Measurements from ENCODE around the gene SHISA9.

The SHISA9 gene

GRCh38 chr16:13236308-13236707, 334.9 kb downstream of the SHISA9 start:
- TF ChIP-seq MYC (IDR thresholded peaks at IDR 0.05; ENCODE audit: low read depth, low read length) = no peak
- TF ChIP-seq, protein P1, sequence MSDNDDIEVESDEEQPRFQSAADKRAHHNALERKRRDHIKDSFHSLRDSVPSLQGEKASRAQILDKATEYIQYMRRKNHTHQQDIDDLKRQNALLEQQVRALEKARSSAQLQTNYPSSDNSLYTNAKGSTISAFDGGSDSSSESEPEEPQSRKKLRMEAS (IDR thresholded peaks at IDR 0.05; ENCODE audit: low read depth, low read length) = no peak
- no peak for TF ChIP-seq CTCF (IDR thresholded peaks at IDR 0.05; ENCODE audit: low read depth, low read length)
- no peak for TF ChIP-seq POLR2A (IDR thresholded peaks at IDR 0.05; ENCODE audit: extremely low read depth, insufficient read length)
- no peak overlapping the region for H3K4me3 ChIP-seq (ENCODE audit: low read depth, low read length)
- DNase-seq (ENCODE audit: low read depth) = no peak

DNA sequence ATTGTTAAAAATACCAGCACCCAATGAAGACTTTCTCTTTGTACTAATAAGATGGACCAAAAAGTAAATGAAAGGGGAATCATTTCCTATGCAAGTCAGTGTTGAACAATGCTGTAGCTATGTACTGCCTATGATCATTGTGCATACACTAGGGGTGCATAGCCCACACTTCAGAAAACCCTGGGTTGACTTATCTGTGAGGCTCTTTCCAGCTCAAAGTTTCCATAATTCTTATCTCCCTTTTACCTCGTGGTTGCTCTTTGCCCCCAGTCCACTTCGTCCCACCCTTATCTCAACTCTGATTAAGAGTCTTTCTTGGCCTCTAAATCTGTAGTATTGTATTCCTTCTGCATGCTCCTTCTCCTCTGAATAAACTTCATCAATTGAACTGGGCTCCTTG, 336.8 kb downstream of the SHISA9 start:
- H3K4me3 ChIP-seq (ENCODE audit: low read depth, low read length) = no peak overlapping the region
- DNase-seq (ENCODE audit: low read depth) = no peak
- TF ChIP-seq CTCF (IDR thresholded peaks at IDR 0.05; ENCODE audit: low read depth, low read length) (no peak), POLR2A (IDR thresholded peaks at IDR 0.05; ENCODE audit: extremely low read depth, insufficient read length) (no peak), MYC (IDR thresholded peaks at IDR 0.05; ENCODE audit: low read depth, low read length) (no peak)
- TF ChIP-seq, protein P1 (IDR thresholded peaks at IDR 0.05; ENCODE audit: low read depth, low read length) = no peak

GRCh38 chr16:13242201-13242600, 340.8 kb downstream of the SHISA9 start:
- DNase-seq (ENCODE audit: low read depth) = no peak
- TF ChIP-seq CTCF (IDR thresholded peaks at IDR 0.05; ENCODE audit: low read depth, low read length) = no peak
- no peak for TF ChIP-seq POLR2A (IDR thresholded peaks at IDR 0.05; ENCODE audit: extremely low read depth, insufficient read length)
- no peak for TF ChIP-seq MYC (IDR thresholded peaks at IDR 0.05; ENCODE audit: low read depth, low read length)
- TF ChIP-seq, protein P1 (IDR thresholded peaks at IDR 0.05; ENCODE audit: low read depth, low read length) = no peak
- no peak overlapping the region for H3K4me3 ChIP-seq (ENCODE audit: low read depth, low read length)

GRCh38 chr16:13244770-13245169, 343.4 kb downstream of the SHISA9 start:
- no peak for DNase-seq (ENCODE audit: low read depth)
- no peak for TF ChIP-seq MYC (IDR thresholded peaks at IDR 0.05; ENCODE audit: low read depth, low read length)
- TF ChIP-seq, protein P1 (IDR thresholded peaks at IDR 0.05; ENCODE audit: low read depth, low read length) = no peak
- TF ChIP-seq CTCF (IDR thresholded peaks at IDR 0.05; ENCODE audit: low read depth, low read length) = no peak
- TF ChIP-seq POLR2A (IDR thresholded peaks at IDR 0.05; ENCODE audit: extremely low read depth, insufficient read length) = no peak
- no peak overlapping the region for H3K4me3 ChIP-seq (ENCODE audit: low read depth, low read length)

DNA sequence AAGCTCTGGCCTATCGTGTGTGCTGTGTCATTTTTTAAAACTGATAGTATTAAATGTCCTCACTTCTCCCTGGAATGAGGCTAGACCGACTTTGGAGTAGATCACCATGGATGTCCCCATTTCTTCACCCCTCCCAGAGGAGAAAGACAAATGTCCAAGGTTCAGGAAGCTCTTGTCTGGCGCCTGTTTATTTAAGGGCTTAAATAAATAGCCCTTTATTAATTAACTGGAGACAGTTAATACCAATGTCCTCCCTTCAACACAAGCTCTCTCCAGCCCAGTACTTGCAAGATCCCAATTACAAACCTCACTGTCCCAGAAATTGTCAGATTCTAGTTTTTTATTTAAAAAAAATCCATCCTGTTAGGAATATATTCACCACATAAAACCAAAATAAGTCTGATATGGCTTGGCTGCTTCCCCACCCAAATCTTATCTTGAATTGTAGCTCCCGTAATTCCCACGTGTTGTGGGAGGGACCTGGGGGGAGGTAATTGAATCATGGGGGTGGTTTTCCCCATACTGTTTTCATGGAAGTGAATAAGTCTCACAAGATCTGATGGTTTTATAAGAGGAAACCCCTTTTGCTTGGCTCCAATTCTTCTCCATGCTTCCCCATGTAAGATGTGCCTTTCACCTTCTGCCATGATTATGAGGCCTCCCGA, 344.4 kb downstream of the SHISA9 start:
- no peak overlapping the region for H3K4me3 ChIP-seq (ENCODE audit: low read depth, low read length)
- DNase-seq (ENCODE audit: low read depth) = no peak
- TF ChIP-seq, protein P1 (IDR thresholded peaks at IDR 0.05; ENCODE audit: low read depth, low read length) = no peak
- no peak for TF ChIP-seq POLR2A (IDR thresholded peaks at IDR 0.05; ENCODE audit: extremely low read depth, insufficient read length)
- no peak for TF ChIP-seq CTCF (IDR thresholded peaks at IDR 0.05; ENCODE audit: low read depth, low read length)
- TF ChIP-seq MYC (IDR thresholded peaks at IDR 0.05; ENCODE audit: low read depth, low read length) = no peak

Data from NB4 (cell line).